ENCODE results near the gene CSPG4. TPM values are rescaled to one million over a fixed set of nuclear protein-coding genes. Genes with fewer than 3 reads are reported as not detected.
"Not testable (repeated sequence)": the region's sequence is repeated elsewhere in the genome, so short reads cannot be mapped to it uniquely, and the experiment has no call there.

Gene CSPG4
- total and polyA plus RNA-seq, 12 donors = 7.4 to 19.8 (median 12.1) TPM

GRCh38 chr15:75702436-75702835, 10.2 kb downstream of the CSPG4 start:
- 72 to 82% methylated on average over 4 to 6 of the region's 6 CpGs for WGBS, 2 donors
- Histone ChIP-seq H3K4me1 (peaks cover 9 to 86% (median 38%) of the 10 kb centered on the region in 9 donors), H3K4me3 (no peak overlapping the region), H3K27me3 (peaks cover 0 to under 1% (median 0%) of the 10 kb centered on the region in 7 donors), H3K36me3 (no peaks in the 10 kb centered on the region), H3K27ac (peak overlapping the region in 9 of 10 donors; percentile 27 to 75 (median 65)), H3K9me3 (no peaks in the 10 kb centered on the region)
- no peak for ATAC-seq
- DNase-seq = no peak
- TF ChIP-seq CTCF (IDR thresholded peaks at IDR 0.05) = no peak
- intact Hi-C loops (cut with DNase I) = no loop called here

DNA sequence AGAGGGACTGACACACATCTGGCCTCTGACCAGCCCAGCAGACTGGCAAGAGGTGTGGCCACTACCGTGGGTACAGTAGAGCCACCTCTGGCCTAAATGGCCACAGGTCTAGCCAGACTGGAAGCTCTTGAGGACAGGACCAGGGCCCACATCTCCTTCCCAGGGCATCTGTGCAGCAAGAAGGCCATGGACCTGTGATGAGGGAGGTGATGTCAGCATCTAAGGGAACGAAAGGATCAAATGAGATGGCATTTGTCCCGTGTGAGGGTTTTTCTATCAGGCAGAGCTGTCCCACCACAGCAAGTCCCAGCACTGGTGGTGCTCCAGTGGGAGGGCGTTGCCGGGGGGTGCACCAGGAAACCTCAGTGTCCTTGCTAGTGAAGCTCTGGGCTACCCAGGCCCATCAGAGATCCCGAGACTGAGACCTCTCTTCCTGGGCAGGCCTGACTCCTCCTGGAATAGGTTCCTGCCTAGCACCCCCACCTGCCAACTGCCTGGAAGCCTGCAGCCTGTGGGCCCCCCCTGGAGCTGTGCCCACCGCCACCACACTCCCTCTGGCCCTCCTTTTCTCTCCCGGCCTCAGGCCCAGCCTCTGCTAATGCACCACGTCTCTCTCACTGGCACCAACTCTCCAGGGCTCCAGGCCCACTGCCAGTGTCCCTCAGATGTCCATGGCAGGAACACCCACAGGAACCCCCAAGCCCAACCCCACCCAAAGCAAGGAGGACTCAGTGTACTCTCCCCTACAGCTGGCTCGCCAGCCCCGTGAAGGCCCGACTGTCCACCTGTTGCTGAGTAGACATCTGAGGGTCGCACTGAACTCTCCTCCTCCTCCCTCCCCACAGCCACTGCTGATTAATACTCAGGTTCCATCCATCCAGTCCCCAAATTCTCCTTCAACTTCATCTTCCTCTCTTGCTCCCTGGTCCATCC, 11.3 kb downstream of the CSPG4 start:
- Histone ChIP-seq H3K4me1 (peaks cover 9 to 86% (median 43%) of the 10 kb centered on the region in 9 donors), H3K27ac (peak overlapping the region; percentile 34 to 75 (median 60)), H3K27me3 (peaks cover 0 to 12% (median 0%) of the 10 kb centered on the region in 7 donors)
- intact Hi-C loops (cut with DNase I); H3K36me3 ChIP-seq; ATAC-seq; H3K9me3 ChIP-seq; H3K4me3 ChIP-seq; DNase-seq: not testable (repeated sequence)
- WGBS, 2 donors = 76 to 86% methylated on average over 10 to 13 of the region's 13 CpGs

DNA sequence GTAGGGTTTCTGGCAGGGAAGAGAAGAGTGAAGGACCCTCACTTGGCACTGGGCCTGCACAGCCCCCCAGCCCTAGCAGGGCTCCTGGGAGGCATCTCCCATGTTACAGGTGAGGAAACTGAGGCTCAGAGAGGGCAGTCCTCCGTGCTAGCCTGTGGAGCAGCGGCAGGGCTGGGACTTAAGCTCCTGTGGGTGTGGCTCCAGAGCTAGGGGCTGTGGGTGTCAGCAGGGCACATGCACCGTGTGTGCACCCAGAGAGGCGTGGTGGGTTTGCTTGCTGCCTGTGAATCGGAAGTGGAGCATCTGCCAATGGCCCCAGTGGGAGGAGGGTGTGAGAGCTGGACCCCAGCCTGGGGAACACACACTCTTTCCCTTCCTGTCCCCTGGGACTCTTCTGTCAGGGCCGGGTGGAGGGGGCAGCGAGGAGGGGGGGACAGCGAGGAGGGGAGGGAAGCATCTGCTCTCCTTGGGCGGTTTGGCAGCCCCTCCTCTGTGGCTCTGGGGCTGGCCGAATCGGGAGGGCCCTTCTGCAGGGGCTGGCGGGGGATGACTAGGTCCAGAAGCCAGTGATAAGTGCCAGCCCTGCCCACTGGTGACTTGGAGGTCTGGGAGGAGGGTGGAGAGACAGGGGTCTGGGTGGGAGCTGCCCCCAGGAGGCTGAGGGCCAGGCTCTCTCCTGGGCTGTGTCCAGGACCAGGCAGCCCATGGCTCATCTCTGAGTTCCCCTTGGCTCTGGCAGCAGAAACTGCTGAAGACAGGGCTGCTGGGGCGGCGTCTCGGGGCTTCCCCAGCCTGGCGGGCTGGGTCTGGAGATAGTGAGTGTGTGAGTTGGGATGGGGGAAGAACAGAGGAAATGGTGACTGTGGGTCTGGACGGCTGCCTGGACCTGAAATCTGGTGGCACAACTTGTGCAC, 12.4 kb downstream of the CSPG4 start:
- peak; percentile 65 for DNase-seq
- H3K4me3 ChIP-seq; H3K36me3 ChIP-seq; intact Hi-C loops (cut with DNase I); H3K9me3 ChIP-seq: not testable (repeated sequence)
- peaks cover 0 to 23% (median 0%) of the 10 kb centered on the region in 7 donors for H3K27me3 ChIP-seq
- H3K27ac ChIP-seq = peak overlapping the region; percentile 22 to 75 (median 66)
- ATAC-seq = peak; percentile 1 to 48 (median 32)
- peaks cover 13 to 86% (median 51%) of the 10 kb centered on the region in 9 donors for H3K4me1 ChIP-seq
- 20 to 26% methylated on average over 10 to 16 of the region's 17 CpGs for WGBS, 2 donors

DNA sequence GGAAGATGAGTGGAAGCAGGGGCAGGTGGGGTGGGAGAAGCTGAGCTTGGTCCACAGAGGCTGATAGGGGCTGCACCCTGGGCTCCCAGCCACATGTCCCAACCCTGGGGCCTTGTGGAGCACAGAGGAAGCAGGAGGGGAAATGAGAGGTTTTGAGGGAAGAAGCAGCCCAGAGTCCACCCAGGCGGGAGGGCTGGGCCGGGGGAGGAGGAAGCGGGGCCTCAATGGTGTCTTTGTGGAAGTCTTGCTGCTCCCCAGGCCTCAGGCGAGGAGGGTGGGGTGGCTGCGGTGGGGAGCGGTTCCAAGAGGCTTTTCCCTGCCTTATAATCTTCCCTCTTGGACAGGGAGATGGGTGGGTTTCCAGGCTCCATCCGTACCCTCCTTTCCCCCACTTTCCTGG, 13.1 kb downstream of the CSPG4 start:
- peak overlapping the region in 9 of 10 donors; percentile 22 to 73 (median 60) for H3K27ac ChIP-seq
- ATAC-seq = peak in 7 of 8 donors; percentile 2 to 34 (median 15)
- H3K4me3 ChIP-seq; H3K36me3 ChIP-seq; H3K9me3 ChIP-seq; intact Hi-C loops (cut with DNase I): not testable (repeated sequence)
- peaks cover 0 to 28% (median 0%) of the 10 kb centered on the region in 7 donors for H3K27me3 ChIP-seq
- 39 to 50% methylated on average over 7 of the region's 7 CpGs for WGBS, 2 donors
- H3K4me1 ChIP-seq = peaks cover 17 to 86% (median 57%) of the 10 kb centered on the region in 9 donors
- peak in 1 of 2 donors; percentile 49 for DNase-seq

DNA sequence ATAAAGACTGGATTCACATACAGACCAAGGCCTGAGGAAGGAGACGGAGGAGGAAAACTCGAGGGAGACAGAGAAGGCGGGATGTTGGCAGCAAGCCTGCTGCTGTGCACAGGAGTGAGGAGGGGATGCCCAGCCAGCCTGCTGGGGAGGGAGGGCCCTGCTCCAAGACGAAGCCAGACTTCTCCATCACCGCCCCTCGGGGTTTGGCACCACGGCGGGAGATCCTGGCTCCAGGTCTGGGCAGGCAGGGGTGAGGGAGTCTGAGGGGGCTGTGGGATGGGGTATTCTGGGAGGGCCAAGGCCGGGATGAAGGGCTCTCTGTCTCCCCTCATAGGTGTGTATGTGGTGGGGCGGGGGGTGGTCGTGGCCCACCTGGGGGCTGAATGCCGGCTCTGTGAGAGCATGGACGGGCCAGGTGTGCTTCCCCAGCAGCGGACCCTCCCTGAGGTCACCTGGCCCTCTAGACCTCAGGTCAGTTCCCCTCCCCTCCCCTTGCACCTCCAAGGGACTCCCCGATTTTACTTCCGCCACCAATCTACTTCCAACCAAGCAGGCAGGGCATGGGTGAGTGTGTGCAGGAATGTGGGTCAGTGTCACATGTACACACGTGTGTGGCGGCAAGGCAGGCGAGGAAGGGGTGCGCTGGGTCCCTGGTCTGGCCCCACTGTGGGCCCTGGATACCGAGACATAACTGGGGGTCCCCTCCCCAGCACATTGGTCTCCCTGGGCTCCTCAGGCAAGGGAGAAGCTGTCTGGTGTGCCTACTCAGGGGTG, 14.5 kb downstream of the CSPG4 start:
- H3K36me3 ChIP-seq; intact Hi-C loops (cut with DNase I); ATAC-seq; H3K4me3 ChIP-seq; DNase-seq; H3K9me3 ChIP-seq: not testable (repeated sequence)
- Histone ChIP-seq H3K4me1 (peaks cover 24 to 94% (median 64%) of the 10 kb centered on the region in 9 donors), H3K27ac (peak overlapping the region in 4 of 10 donors; percentile 60 to 82 (median 64)), H3K27me3 (peaks cover 0 to 41% (median 0%) of the 10 kb centered on the region in 7 donors)
- WGBS, 2 donors = 74 to 80% methylated on average over 19 to 21 of the region's 21 CpGs

Data from heart right ventricle (tissue), 16 donors.